Psoas muscle (tissue), 8 donors: ENCODE results near the gene KCNE5. TPM values are rescaled to one million over a fixed set of nuclear protein-coding genes. Genes with fewer than 3 reads are reported as not detected.
"Not testable (repeated sequence)": the region's sequence is repeated elsewhere in the genome, so short reads cannot be mapped to it uniquely, and the experiment has no call there.

ENCODE experiments used
- ATAC-seq, 4 donors: fragments of 200-7000 bp; cut with Tn5 transposase; one replicate each; pipeline ENCODE4 v1.9.1; 2020; ENCODE audit warnings: moderate library complexity in 3 of 4, mild to moderate bottlenecking in 2 of 4
- DNase-seq, 2 donors: peaks; one replicate each; pipeline ENCODE4 v3.0.0-alpha.2; 2020
- H3K27ac ChIP-seq: fragments of 200-600 bp; one replicate; pipeline ENCODE4 v1.8.0; 2022
- H3K27me3 ChIP-seq, 3 donors: fragments of 200-600 bp in 1 of 3; one replicate each; pipeline versions ENCODE4 v1.6.1 to v1.8.0; 2013 to 2022; ENCODE audit warnings: low read length in 2 of 3, mild to moderate bottlenecking in 2 of 3, moderate library complexity in 1 of 3; ENCODE audit not compliant: insufficient read depth in 3 of 3
- H3K36me3 ChIP-seq, 2 donors: fragments of 200-600 bp in 1 of 2; one replicate each; pipeline versions ENCODE4 v1.6.1 to v1.8.0; 2013 to 2022; ENCODE audit warnings: low read depth in 1 of 2, mild to moderate bottlenecking in 1 of 2, moderate library complexity in 1 of 2; ENCODE audit not compliant: insufficient read depth in 1 of 2
- H3K4me1 ChIP-seq: fragments of 200-600 bp; one replicate; pipeline ENCODE4 v1.8.0; 2022
- H3K4me3 ChIP-seq: fragments of 200-600 bp; one replicate; pipeline ENCODE4 v1.8.0; 2022; ENCODE audit warnings: mild to moderate bottlenecking
- H3K9me3 ChIP-seq: fragments of 200-600 bp; one replicate; pipeline ENCODE4 v1.8.0; 2022
- WGBS, 3 donors: extraction: QIAGEN DNeasy Blood & Tissue Kit; methylation state at CpG; one replicate each; pipeline versions ENCODE4 v1.1.6 to v1.1.7; 2013; 5-methylcytosine and 5-hydroxymethylcytosine counted together
- intact Hi-C, 2 donors: fragments of 100-400 bp; cut with DNase I; formaldehyde crosslinking; loops; one replicate each; pipeline versions ENCODE4 v1.11.0 to v1.14.2; 2022
- polyA plus RNA-seq, 3 donors: library from polyadenylated mRNA; stranded (reverse); fragments of 200-250 nt; gene quantifications; one replicate each; pipeline ENCODE4 v1.2.3, GENCODE V29; 2013
- total RNA-seq, 4 donors: library from RNA; stranded (reverse); fragmentation: NEBNext Ultra II Directional in 2 of 4; extraction: Animal tissue kit (Norgen Biotek cat#: 25700) in 2 of 4; gene quantifications; one replicate each; pipeline versions ENCODE4 v1.2.1 to v1.2.4, GENCODE V29; 2021 to 2023
- TF ChIP-seq, protein P1 (sequence below): fragments of 200-600 bp; IDR thresholded peaks from one replicate; pipeline ENCODE4 v1.8.0; 2022; ENCODE audit warnings: antibody characterized with exemption
- donor health status: healthy with polysubstance abuse.
- donor health status: DM: no; HTN: no; CAD: no; lungs with moderate emphysema.
- donor health status: Bipolar disorder and iron deficiency.
- donor health status: healthy.
- donor health status: DM: yes; HTN: yes; CAD: no.
- donor health status: DM: no; HTN: no; CAD: no.
- donor health status: DM: no; HTN: no; CAD: no.
- donor health status: DM: yes; HTN: yes; CAD: no.

KCNE5 gene
- total and polyA plus RNA-seq, 7 donors, result 0.14 to 0.78 (median 0.47) TPM; not detected in 2

GRCh38 chrX:109643687-109644086 lies 18.7 kb upstream of the KCNE5 start:
- ATAC-seq (no peak), DNase-seq (no peak)
- Histone ChIP-seq H3K4me1 (no peaks in the 10 kb centered on the region), H3K9me3 (no peaks in the 10 kb centered on the region), H3K27me3 (no peaks in the 10 kb centered on the region), H3K27ac (no peak overlapping the region), H3K4me3 (no peak overlapping the region), H3K36me3 (no peaks in the 10 kb centered on the region)
- intact Hi-C loops, result no loop called here
- 79 to 92% (median 88%) methylated on average over 2 of the region's 2 CpGs for WGBS, 3 donors
- TF ChIP-seq, protein P1, sequence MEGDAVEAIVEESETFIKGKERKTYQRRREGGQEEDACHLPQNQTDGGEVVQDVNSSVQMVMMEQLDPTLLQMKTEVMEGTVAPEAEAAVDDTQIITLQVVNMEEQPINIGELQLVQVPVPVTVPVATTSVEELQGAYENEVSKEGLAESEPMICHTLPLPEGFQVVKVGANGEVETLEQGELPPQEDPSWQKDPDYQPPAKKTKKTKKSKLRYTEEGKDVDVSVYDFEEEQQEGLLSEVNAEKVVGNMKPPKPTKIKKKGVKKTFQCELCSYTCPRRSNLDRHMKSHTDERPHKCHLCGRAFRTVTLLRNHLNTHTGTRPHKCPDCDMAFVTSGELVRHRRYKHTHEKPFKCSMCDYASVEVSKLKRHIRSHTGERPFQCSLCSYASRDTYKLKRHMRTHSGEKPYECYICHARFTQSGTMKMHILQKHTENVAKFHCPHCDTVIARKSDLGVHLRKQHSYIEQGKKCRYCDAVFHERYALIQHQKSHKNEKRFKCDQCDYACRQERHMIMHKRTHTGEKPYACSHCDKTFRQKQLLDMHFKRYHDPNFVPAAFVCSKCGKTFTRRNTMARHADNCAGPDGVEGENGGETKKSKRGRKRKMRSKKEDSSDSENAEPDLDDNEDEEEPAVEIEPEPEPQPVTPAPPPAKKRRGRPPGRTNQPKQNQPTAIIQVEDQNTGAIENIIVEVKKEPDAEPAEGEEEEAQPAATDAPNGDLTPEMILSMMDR, result no peak

- WGBS, 3 donors, result 71 to 100% (median 100%) methylated on average over 1 of the region's 1 CpG
- DNase-seq (no peak), ATAC-seq (no peak)
- H3K4me1 ChIP-seq, result no peaks in the 10 kb centered on the region
- intact Hi-C loops, result no loop called here
- H3K27me3 ChIP-seq, result peaks cover 0 to 5% (median 0%) of the 10 kb centered on the region in 3 donors
- H3K4me3 ChIP-seq, result no peak overlapping the region
- H3K27ac ChIP-seq, result no peak overlapping the region
- H3K36me3 ChIP-seq, result no peaks in the 10 kb centered on the region
- TF ChIP-seq, protein P1, result no peak
- no peaks in the 10 kb centered on the region for H3K9me3 ChIP-seq
Measured at GRCh38 chrX:109638158-109638557, 13.2 kb upstream of the KCNE5 start.

DNA sequence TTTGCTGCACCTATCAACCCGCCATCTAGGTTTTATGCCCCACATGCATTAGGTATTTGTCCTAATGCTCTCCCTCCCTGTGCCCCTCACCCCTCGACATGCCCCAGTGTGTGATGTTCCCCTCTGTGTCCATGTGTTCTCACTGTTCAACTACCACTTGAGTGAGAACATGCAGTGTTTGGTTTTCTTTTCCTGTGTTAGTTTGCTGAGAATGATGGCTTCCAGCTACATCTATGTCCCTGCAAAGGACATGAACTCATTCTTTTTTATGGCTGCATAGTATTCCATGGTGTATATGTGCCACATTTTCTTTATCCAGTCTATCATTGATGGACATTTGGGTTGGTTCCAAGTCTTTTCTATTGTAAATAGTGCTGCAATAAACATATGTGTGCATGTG lies 12.5 kb upstream of the KCNE5 start:
- H3K36me3 ChIP-seq, DNase-seq, H3K27ac ChIP-seq, H3K27me3 ChIP-seq, H3K4me3 ChIP-seq, intact Hi-C loops, H3K4me1 ChIP-seq, ATAC-seq, H3K9me3 ChIP-seq: not testable (repeated sequence)
- 81 to 100% (median 96%) methylated on average over 2 of the region's 2 CpGs for WGBS, 3 donors

- intact Hi-C loops, result loop anchor here in 1 of 2 donors (2.0 kb wide), 1 partner anchor 150 kb away; no protein-coding TSS in a partner anchor
- H3K36me3 ChIP-seq, result no peaks in the 10 kb centered on the region
- DNase-seq (no peak), ATAC-seq (no peak)
- no peak overlapping the region for H3K4me3 ChIP-seq
- peaks cover 0 to 9% (median 0%) of the 10 kb centered on the region in 3 donors for H3K27me3 ChIP-seq
- TF ChIP-seq, protein P1, result peak; percentile 35
- no peaks in the 10 kb centered on the region for H3K9me3 ChIP-seq
- H3K27ac ChIP-seq, result no peak overlapping the region
- 8 to 19% (median 10%) methylated on average over 2 to 3 of the region's 3 CpGs for WGBS, 3 donors
- no peaks in the 10 kb centered on the region for H3K4me1 ChIP-seq
Measured at GRCh38 chrX:109635146-109635545, 10.2 kb upstream of the KCNE5 start.

- Histone ChIP-seq H3K27me3 (peaks cover 0 to 9% (median 0%) of the 10 kb centered on the region in 3 donors), H3K9me3 (no peaks in the 10 kb centered on the region), H3K27ac (no peak overlapping the region), H3K4me1 (no peaks in the 10 kb centered on the region), H3K36me3 (no peaks in the 10 kb centered on the region), H3K4me3 (no peak overlapping the region)
- 43 to 51% (median 49%) methylated on average over 5 of the region's 5 CpGs for WGBS, 3 donors
- intact Hi-C loops, result loop anchor here in 1 of 2 donors (2.0 kb wide), 1 partner anchor 148 kb away; no protein-coding TSS in a partner anchor
- no peak for ATAC-seq
- no peak for DNase-seq
- TF ChIP-seq, protein P1, result peak; percentile 46
Measured at GRCh38 chrX:109632906-109633504, 8.0 kb upstream of the KCNE5 start.
